Mucosa of descending colon (tissue), 3 donors: Measurements from ENCODE around the gene OR14C36. TPM values are rescaled to one million over a fixed set of nuclear protein-coding genes. Genes with fewer than 3 reads are reported as not detected.

Experiments
- ATAC-seq: fragments of 200-7000 bp; cut with Tn5 transposase; one replicate; pipeline ENCODE4 v1.9.1; 2020; ENCODE audit warnings: mild to moderate bottlenecking, moderate library complexity
- DNase-seq, 3 donors: peaks; one replicate each; pipeline ENCODE4 v3.0.0-alpha.2; 2020
- H3K36me3 ChIP-seq: fragments of 200-600 bp; one replicate; pipeline ENCODE4 v1.8.0; 2021; ENCODE audit warnings: low read depth, mild to moderate bottlenecking
- H3K4me1 ChIP-seq: fragments of 200-600 bp; one replicate; pipeline ENCODE4 v1.8.0; 2021; ENCODE audit warnings: low read depth, mild to moderate bottlenecking
- H3K4me3 ChIP-seq: fragments of 200-600 bp; one replicate; pipeline ENCODE4 v1.8.0; 2021; ENCODE audit warnings: mild to moderate bottlenecking
- H3K9me3 ChIP-seq: fragments of 200-600 bp; one replicate; pipeline ENCODE4 v1.8.0; 2021; ENCODE audit warnings: mild to moderate bottlenecking
- CTCF ChIP-seq: fragments of 200-600 bp; IDR thresholded peaks from one replicate; pipeline ENCODE4 v1.8.0; 2022; ENCODE audit warnings: antibody characterized with exemption, mild to moderate bottlenecking
- intact Hi-C, 2 donors: fragments of 100-400 bp; cut with DNase I in 1 of 2; cut with micrococcal nuclease in 1 of 2; formaldehyde crosslinking; loops; one replicate each; pipeline versions ENCODE4 v1.11.0 to v1.11.1; 2022; cut with DNase I, micrococcal nuclease
- total RNA-seq, 3 donors: library from RNA; stranded (reverse); fragmentation: NEBNext Ultra II Directional in 2 of 3; extraction: Animal tissue kit (Norgen Biotek cat#: 25700) in 2 of 3; gene quantifications; one replicate each; pipeline versions ENCODE4 v1.2.1 to v1.2.4, GENCODE V29; 2021 to 2023
- donor health status: DM: no; HTN: no; CAD: no; lungs with moderate emphysema.
- donor health status: DM: no; HTN: no; CAD: no.
- donor health status: DM: no; HTN: yes; CAD: no.

The OR14C36 gene
- total RNA-seq, 3 donors from 2014 or later = not detected

- no peak for TF ChIP-seq CTCF
- DNase-seq = no peak
- peaks cover 31% of the 10 kb centered on the region for H3K9me3 ChIP-seq
- H3K36me3 ChIP-seq = no peaks in the 10 kb centered on the region
- ATAC-seq = no peak
- intact Hi-C loops = no loop called here
- H3K4me1 ChIP-seq = no peaks in the 10 kb centered on the region
- H3K4me3 ChIP-seq = no peak overlapping the region
Measured at GRCh38 chr1:248373761-248374160, 25.2 kb downstream of the OR14C36 start.

- H3K4me3 ChIP-seq = no peak within 1 kb of the TSS
- H3K4me1 ChIP-seq = no peaks in the 10 kb centered on the region
- no peak for TF ChIP-seq CTCF
- H3K36me3 ChIP-seq = no peaks in the 10 kb centered on the region
- ATAC-seq (no peak), DNase-seq (no peak)
- intact Hi-C loops = no loop called here
- H3K9me3 ChIP-seq = peaks cover 21% of the 10 kb centered on the region
Measured at GRCh38 chr1:248375446-248375845, 26.9 kb downstream of the OR14C36 start, which contains the start of gene OR2T6. OR2T6 (plus strand) TSS chr1:248375746; CDS start chr1:248387609, 11,863 bp downstream.

- TF ChIP-seq CTCF = no peak
- H3K4me1 ChIP-seq = no peaks in the 10 kb centered on the region
- H3K9me3 ChIP-seq = peaks cover 19% of the 10 kb centered on the region
- no peaks in the 10 kb centered on the region for H3K36me3 ChIP-seq
- intact Hi-C loops = no loop called here
- no peak for ATAC-seq
- no peak overlapping the region for H3K4me3 ChIP-seq
- DNase-seq = no peak
Measured at GRCh38 chr1:248376916-248377315, 28.3 kb downstream of the OR14C36 start.

- DNase-seq (no peak), ATAC-seq (no peak)
- H3K4me1 ChIP-seq = no peaks in the 10 kb centered on the region
- no peak for TF ChIP-seq CTCF
- H3K4me3 ChIP-seq = no peak overlapping the region
- intact Hi-C loops = no loop called here
- no peaks in the 10 kb centered on the region for H3K36me3 ChIP-seq
- peaks cover 8% of the 10 kb centered on the region for H3K9me3 ChIP-seq
Measured at GRCh38 chr1:248380854-248381253, 32.3 kb downstream of the OR14C36 start.

GRCh38 chr1:248388426-248388825 lies 39.9 kb downstream of the OR14C36 start:
- no peaks in the 10 kb centered on the region for H3K4me1 ChIP-seq
- H3K36me3 ChIP-seq = no peaks in the 10 kb centered on the region

More at GRCh38 chr1:248388426-248388825, 39.9 kb downstream of the OR14C36 start:
- Histone ChIP-seq H3K4me3 (no peak overlapping the region), H3K9me3 (peaks cover 42% of the 10 kb centered on the region)
- ATAC-seq (no peak), DNase-seq (no peak)
- no peak for TF ChIP-seq CTCF
- intact Hi-C loops = no loop called here
